SIG-M5 (cell line): ENCODE data around the gene AKR1A1.
"Not testable (repeated sequence)": the region's sequence is repeated elsewhere in the genome, so short reads cannot be mapped to it uniquely, and the experiment has no call there.

ENCODE experiments used
- DNase-seq: peaks from one replicate; lab custom pipeline; 2025; lab: John Stamatoyannopoulos, UW

AKR1A1 gene

DNA sequence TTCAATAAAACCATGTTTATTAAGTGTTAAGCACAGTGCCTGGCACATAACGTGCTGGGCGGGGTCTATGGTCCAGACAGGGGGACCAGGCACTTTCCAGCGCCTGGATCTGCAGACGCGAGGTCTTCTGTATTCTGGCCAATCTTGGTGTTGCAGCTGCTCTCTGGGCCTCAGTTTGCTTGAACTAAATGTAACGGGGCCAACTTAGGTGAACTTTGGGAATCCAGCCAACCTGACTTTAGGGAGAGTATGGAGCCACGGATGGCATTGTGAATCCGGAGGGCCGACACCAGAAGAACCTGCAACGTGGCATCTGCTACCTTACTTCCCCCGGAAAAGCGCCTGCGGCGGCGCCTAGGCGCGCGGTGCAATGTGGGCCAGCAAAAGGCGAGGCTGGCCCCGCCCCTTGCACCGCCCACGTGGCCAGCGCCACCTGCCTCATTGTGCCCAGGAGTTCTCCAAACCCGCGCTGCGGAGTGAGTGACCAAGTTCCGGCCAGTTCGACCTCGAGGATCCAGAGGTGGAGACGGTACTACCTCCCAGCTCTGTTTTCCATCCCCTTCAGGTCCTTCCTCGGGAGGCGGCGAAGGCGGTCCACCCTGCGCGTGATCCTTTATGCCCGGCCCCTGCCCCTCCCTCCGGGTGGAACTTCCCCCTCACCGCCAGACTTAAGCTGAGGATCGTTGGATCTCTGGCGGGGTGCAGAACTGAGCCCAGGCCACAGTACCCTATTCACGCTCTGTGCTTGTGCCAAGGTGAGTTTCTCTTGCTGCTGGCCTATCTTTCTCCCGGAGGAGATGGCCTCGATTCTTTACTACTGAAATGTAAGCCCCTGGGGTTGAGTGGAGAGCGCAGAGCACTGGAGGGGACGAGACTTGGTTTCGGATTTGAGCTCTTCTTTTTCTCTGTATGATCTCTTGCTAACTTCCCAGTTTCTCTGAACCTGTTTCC, at the start of gene AKR1A1:
Gene AKR1A1 (plus strand): TSS at position 426 of the 951 bp plus-strand sequence. CDS start 10,969 bp downstream, outside the sequence.
- DNase-seq: peak; percentile 30

- DNase-seq: no peak
These were observed 49.1 kb upstream of the AKR1A1 start for GRCh38 chr1:45501505-45501859.

- DNase-seq: no peak
These were observed 46.9 kb upstream of the AKR1A1 start for GRCh38 chr1:45503462-45504360.

- DNase-seq: no peak
These were observed 43.4 kb upstream of the AKR1A1 start for GRCh38 chr1:45507195-45507594.

DNA sequence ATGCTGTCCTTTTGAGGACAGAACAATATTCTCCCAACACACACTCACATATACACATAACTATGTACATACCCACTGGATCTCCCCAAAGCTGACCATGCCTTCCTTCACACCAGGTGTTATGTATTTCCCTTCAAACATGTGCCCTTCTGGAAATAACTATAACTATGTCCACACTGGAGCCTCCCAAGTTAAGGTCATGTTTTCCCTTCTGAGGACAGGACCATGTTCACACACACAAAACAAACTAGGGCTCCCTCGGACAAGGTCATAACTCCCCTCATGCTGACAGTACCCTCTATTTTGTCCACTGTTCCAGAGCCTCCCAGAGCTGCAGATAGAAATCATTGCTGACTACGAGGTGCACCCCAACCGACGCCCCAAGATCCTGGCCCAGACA, 42.7 kb upstream of the AKR1A1 start:
- no peak for DNase-seq

- DNase-seq: no peak
These were observed 42.1 kb upstream of the AKR1A1 start for GRCh38 chr1:45508295-45509151.

GRCh38 chr1:45510036-45510971, 40.3 kb upstream of the AKR1A1 start:
- DNase-seq: no peak

DNA sequence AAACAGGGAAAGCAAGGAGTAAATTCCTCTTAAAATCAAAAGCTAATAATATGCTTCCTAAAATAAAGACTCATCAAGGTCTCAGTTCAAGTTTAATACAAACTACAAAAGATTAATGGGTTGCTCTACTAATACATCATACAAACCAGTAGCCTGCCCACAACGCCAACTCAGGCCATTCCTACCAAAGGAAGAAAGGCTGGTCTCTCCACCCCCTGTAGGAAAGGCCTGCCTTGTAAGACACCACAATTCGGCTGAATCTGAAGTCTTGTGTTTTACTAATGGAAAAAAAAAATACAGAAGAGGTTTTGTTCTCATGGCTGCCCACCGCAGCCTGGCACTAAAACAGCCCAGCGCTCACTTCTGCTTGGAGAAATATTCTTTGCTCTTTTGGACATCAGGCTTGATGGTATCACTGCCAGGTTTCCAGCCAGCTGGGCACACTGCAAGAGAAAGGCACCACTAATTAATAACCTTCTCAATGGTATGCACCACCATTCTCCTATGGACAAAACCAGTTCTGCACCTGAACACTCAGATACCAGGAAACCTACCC, 39.6 kb upstream of the AKR1A1 start:
- no peak for DNase-seq

GRCh38 chr1:45512641-45513054, 38.0 kb upstream of the AKR1A1 start:
- no peak for DNase-seq

- not testable (repeated sequence) for DNase-seq
These were observed 36.9 kb upstream of the AKR1A1 start for GRCh38 chr1:45513532-45514260.

DNA sequence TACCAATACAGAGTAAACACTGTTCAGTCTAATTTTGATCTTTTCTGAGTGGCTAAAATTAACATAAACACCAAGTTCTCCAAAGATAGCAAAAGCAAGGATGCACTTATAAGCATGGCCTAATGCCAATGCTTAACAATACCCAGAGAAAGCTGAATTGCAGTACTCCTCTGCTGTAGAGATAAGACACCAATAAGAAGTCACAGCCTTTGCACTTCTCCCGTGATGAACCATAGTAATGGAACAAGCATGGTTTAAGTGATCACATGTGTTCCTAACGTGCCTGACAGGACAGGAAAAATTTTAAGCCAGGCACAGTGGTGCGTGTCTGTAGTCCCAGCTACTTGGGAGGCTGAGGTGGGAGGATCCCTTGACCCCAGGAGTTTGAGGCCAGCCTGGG, 34.6 kb upstream of the AKR1A1 start:
- no peak for DNase-seq

- DNase-seq: no peak
These were observed 34.2 kb upstream of the AKR1A1 start for GRCh38 chr1:45516465-45516864.

- not testable (repeated sequence) for DNase-seq
These were observed 32.3 kb upstream of the AKR1A1 start for GRCh38 chr1:45518366-45518765.

DNA sequence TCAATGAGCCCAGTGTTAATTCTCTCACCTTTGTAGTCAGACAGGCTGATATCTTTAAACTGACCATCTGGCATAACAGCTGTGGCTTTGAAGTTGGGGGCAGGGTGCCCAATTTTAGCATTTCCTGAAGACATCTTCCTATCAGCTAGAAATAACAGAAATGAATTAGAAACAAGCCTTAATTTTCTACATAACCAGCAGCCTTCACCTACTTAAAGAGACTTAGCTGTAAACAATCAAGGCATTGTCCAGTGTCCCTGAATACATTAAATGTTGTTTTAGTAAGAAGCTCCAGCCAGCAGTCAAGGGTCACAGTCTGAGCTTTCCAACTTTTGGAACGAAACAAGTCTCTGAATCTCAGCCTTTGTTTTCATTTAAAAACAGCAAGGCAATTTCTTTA, 31.7 kb upstream of the AKR1A1 start:
- DNase-seq: no peak

DNA sequence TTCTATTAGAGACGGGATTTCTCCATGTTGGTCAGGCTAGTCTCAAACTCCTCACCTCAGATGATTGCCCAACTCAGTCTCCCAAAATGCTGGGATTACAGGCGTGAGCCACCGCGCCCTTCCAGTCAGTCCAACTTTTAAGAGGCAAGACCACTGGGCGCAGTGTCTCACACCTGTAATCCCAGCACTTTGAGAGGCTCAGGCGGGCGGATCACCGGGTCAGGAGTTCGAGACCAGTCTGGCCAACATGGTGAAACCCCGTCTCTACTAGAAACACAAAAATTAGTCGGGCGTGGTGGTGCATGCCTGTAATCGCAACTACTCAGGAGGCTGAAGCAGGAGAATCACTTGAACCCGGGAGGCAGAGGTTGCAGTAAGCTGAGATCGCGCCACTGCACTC, 30.9 kb upstream of the AKR1A1 start:
- DNase-seq: not testable (repeated sequence)

DNA sequence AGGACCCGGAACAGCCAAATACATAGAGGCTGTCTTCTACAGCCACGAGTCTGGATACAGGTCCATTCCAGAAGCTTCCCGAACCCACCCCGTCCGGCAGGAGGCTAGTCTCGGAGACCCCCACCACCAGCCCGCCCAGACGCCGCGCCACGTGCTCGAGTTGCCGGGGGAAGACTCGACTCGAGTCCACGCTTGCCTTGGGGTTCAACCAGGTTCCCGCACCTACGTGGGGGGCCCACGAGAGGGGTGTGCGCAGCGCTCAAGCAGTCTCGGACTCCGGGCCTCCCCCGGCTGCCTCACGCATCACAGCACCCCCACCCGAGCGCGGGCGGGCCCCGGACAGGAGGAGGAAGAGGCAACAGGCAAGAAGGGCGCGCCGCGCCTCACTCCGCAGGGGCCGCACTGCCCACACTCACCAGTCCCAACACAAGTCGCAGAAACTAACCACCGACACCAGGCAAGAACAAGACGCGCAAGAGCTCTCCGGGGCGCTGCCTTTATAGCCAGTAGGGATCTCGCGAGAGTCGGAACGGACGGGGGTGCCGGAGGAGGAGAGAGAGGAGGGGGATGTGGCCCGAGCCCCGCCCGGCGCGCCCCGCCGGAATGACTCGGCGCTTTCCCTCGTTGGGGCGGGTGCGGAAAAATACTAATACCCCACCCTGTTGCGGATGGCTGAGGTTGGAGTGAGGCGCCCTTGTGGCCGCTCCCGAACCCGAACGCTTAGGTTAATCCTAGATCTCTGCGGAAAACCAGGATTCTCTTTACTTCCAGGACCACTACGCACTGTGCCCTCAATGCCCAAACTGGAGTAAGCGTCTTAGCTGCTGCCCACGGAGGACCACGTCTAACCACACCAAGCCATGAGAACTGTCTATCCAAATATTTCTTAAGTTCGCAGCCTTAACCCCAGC, 29.0 kb upstream of the AKR1A1 start, which contains the start of gene PRDX1:
Gene PRDX1 (minus strand): TSS at position 472 of the 911 bp plus-strand sequence. CDS start 2,841 bp downstream, outside the sequence.
- DNase-seq: peak; percentile 73

- DNase-seq: no peak
These were observed 28.1 kb upstream of the AKR1A1 start for GRCh38 chr1:45522324-45523104.

DNA sequence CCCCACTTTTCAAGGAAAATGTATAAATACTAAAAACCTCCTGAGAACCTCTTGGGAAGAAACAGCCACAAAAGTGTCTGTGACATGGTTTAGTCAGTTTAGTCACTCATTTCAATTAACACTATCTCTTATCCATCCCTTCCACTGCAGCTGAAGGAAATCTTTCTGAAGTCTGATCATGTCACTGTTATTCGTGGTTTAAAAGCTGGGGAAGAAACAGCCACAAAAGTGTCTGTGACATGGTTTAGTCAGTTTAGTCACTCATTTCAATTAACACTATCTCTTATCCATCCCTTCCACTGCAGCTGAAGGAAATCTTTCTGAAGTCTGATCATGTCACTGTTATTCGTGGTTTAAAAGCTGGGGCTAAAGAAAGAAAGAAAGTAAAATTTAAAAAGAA, 27.1 kb upstream of the AKR1A1 start:
- not testable (repeated sequence) for DNase-seq
